HEK293 (cell line): ENCODE data around the gene C1orf167.

Experiments
- CTCF ChIA-PET: fragments of 350-600 bp; formaldehyde crosslinking; extraction: SDS; loops from one replicate; lab custom pipeline; 2021; ENCODE audit warnings: antibody characterized with exemption; lab: Yijun Ruan, JAX
- POLR2A ChIA-PET: fragments of 300-600 bp; formaldehyde crosslinking; extraction: SDS; loops from one replicate; lab custom pipeline; 2020; ENCODE audit warnings: antibody characterized with exemption, inconsistent platforms; lab: Yijun Ruan, JAX
- H3K27ac ChIP-seq: fragments of 200-500 bp; sonication (Bioruptor generic); 2 replicates; pipeline ENCODE4 v1.5.1; 2014; ENCODE audit warnings: low read depth, low read length, control low read depth, inconsistent platforms; ENCODE audit errors: extremely low read depth
- H3K36me3 ChIP-seq, 2 experiments: fragments of 200-500 bp in 1 of 2; sonication (Bioruptor generic) in 1 of 2; 1 replicate in 1 of 2; 2 replicates in 1 of 2; pipeline ENCODE4 v1.5.1; 2014 to 2017; ENCODE audit warnings: inconsistent platforms in 2 of 2, low read length in 2 of 2; ENCODE audit not compliant: control insufficient read depth in 2 of 2, insufficient read depth in 1 of 2
- H3K4me1 ChIP-seq: fragments of 200-500 bp; sonication (Bioruptor generic); 2 replicates; pipeline ENCODE4 v1.5.1; 2014; ENCODE audit warnings: mild to moderate bottlenecking, low read length, inconsistent platforms; ENCODE audit not compliant: control insufficient read depth, insufficient read depth
- H3K4me3 ChIP-seq: 2 replicates; pipeline ENCODE4 v1.5.1; 2011; ENCODE audit warnings: low read depth, mild to moderate bottlenecking, control low read depth, low read length, moderate library complexity
- H3K9me3 ChIP-seq: fragments of 200-500 bp; sonication (Bioruptor generic); 2 replicates; pipeline ENCODE4 v1.5.1; 2014; ENCODE audit warnings: low read depth, low read length, inconsistent platforms; ENCODE audit not compliant: control insufficient read depth, insufficient read depth
- YY1 ChIP-seq: fragments of 450-650 bp; formaldehyde crosslinking; IDR thresholded peaks from 2 replicates; pipeline ENCODE4 v1.5.1; 2018; ENCODE audit warnings: missing biosample characterization, missing genetic modification characterization
- ZFHX2 ChIP-seq: fragments of 450-650 bp; formaldehyde crosslinking; conservative IDR thresholded peaks from 2 replicates; pipeline ENCODE4 v1.5.1; 2016; ENCODE audit warnings: missing biosample characterization, missing genetic modification characterization
- ZNF223 ChIP-seq: fragments of 450-650 bp; formaldehyde crosslinking; IDR thresholded peaks from 2 replicates; pipeline ENCODE4 v1.5.1; 2016; ENCODE audit warnings: missing biosample characterization, missing genetic modification characterization
- ZNF350 ChIP-seq: fragments of 450-650 bp; formaldehyde crosslinking; IDR thresholded peaks from 2 replicates; pipeline ENCODE4 v1.5.0; 2017; ENCODE audit warnings: missing biosample characterization, mild to moderate bottlenecking, missing genetic modification characterization
- ZNF394 ChIP-seq: fragments of 450-650 bp; formaldehyde crosslinking; IDR thresholded peaks from 2 replicates; pipeline ENCODE4 v1.5.1; 2016; ENCODE audit warnings: missing biosample characterization, missing genetic modification characterization, mild to moderate bottlenecking, moderate library complexity, borderline replicate concordance
- ZNF423 ChIP-seq: fragments of 450-650 bp; formaldehyde crosslinking; IDR thresholded peaks from 2 replicates; pipeline ENCODE4 v1.5.1; 2016; ENCODE audit warnings: missing biosample characterization, missing genetic modification characterization
- ZNF510 ChIP-seq: fragments of 450-650 bp; formaldehyde crosslinking; IDR thresholded peaks from 2 replicates; pipeline ENCODE4 v1.5.1; 2018; ENCODE audit warnings: mild to moderate bottlenecking, missing genetic modification characterization, missing biosample characterization; ENCODE audit not compliant: insufficient replicate concordance
- ZNF544 ChIP-seq: fragments of 450-650 bp; formaldehyde crosslinking; IDR thresholded peaks from 2 replicates; pipeline ENCODE4 v1.5.0; 2017; ENCODE audit warnings: missing biosample characterization, missing genetic modification characterization
- ZNF549 ChIP-seq: fragments of 450-650 bp; IDR thresholded peaks from 2 replicates; pipeline ENCODE4 v1.5.1; 2018; ENCODE audit warnings: missing biosample characterization, missing genetic modification characterization, mild to moderate bottlenecking, inconsistent platforms, moderate library complexity
- ZNF585B ChIP-seq: fragments of 450-650 bp; formaldehyde crosslinking; IDR thresholded peaks from 2 replicates; pipeline ENCODE4 v1.5.1; 2016; ENCODE audit warnings: missing biosample characterization, missing genetic modification characterization
- ZNF626 ChIP-seq: fragments of 450-650 bp; sonication (Bioruptor Pico); formaldehyde crosslinking; IDR thresholded peaks from 2 replicates; pipeline ENCODE4 v1.5.1; 2018; ENCODE audit warnings: missing biosample characterization, missing genetic modification characterization, inconsistent platforms
- ZNF677 ChIP-seq: fragments of 450-650 bp; IDR thresholded peaks from 2 replicates; pipeline ENCODE4 v1.5.0; 2018; ENCODE audit warnings: missing biosample characterization, mild to moderate bottlenecking, missing genetic modification characterization, moderate library complexity
- ZNF747 ChIP-seq: fragments of 450-650 bp; formaldehyde crosslinking; IDR thresholded peaks from 2 replicates; pipeline ENCODE4 v1.5.1; 2016; ENCODE audit warnings: missing biosample characterization, missing genetic modification characterization
- ZNF785 ChIP-seq: fragments of 450-650 bp; formaldehyde crosslinking; IDR thresholded peaks from 2 replicates; pipeline ENCODE4 v1.5.1; 2016; ENCODE audit warnings: missing biosample characterization, missing genetic modification characterization
- TF ChIP-seq, protein P1 (sequence below): fragments of 450-650 bp; formaldehyde crosslinking; IDR thresholded peaks from 2 replicates; pipeline ENCODE4 v1.5.1; 2016; ENCODE audit warnings: missing biosample characterization, missing genetic modification characterization
- TF ChIP-seq, protein P2 (sequence below): fragments of 450-650 bp; formaldehyde crosslinking; IDR thresholded peaks from 2 replicates; pipeline ENCODE4 v1.5.1; 2016; ENCODE audit warnings: missing biosample characterization, missing genetic modification characterization, low read depth
- TF ChIP-seq, protein P3 (sequence below): fragments of 450-650 bp; formaldehyde crosslinking; IDR thresholded peaks from 2 replicates; pipeline ENCODE4 v1.5.1; 2016; ENCODE audit warnings: missing biosample characterization, missing genetic modification characterization
- TF ChIP-seq, protein P4 (sequence below): fragments of 450-650 bp; formaldehyde crosslinking; IDR thresholded peaks from 2 replicates; pipeline ENCODE4 v1.5.1; 2016; ENCODE audit warnings: missing biosample characterization, missing genetic modification characterization

Gene C1orf167

DNA sequence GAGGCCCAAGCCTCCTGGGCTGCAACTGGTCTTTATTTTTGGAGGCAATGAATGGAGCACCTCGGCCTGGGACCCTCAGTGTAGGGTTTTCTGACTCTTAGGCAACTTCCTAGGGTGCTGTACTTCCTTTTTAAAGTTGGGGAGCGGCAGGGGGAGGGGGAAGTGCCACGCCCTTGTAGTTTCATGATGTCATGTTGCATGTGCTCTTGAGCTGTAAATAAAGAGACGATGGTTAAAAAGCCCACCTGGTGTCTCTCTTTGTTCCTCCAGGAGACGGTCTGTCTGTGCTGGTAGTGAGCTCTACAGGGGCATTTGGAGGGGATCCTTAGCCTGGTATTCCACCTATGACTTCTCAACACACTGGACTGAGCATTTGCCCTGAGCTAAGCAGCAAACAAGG, 36.4 kb upstream of the C1orf167 start:
- H3K36me3 ChIP-seq: no peaks in the 10 kb centered on the region
- POLR2A ChIA-PET: no interaction called here
- no peaks in the 10 kb centered on the region for H3K4me1 ChIP-seq
- no peaks in the 10 kb centered on the region for H3K9me3 ChIP-seq
- no peak overlapping the region for H3K27ac ChIP-seq
- CTCF ChIA-PET: interaction anchor here (0.6 to 1.0 kb wide), 2 partner anchors 63 to 689 kb away, joined by 3 to 4 read pairs; no protein-coding TSS in a partner anchor
- no peak overlapping the region for H3K4me3 ChIP-seq
- TF ChIP-seq ZNF223 (no peak), ZNF423 (tag by site-specific recombination) (no peak), ZNF747 (tag by site-specific recombination) (no peak), ZNF549 (tag by site-specific recombination) (no peak), ZNF626 (tag by site-specific recombination) (no peak), ZNF677 (tag by site-specific recombination) (no peak), ZNF394 (tag by site-specific recombination) (no peak), ZFHX2 (tag by site-specific recombination) (no peak), ZNF350 (tag by site-specific recombination) (no peak), ZNF585B (tag by site-specific recombination) (no peak), ZNF544 (tag by site-specific recombination) (no peak), YY1 (tag by site-specific recombination) (no peak), ZNF785 (tag by site-specific recombination) (no peak), ZNF510 (tag by site-specific recombination) (no peak)
- TF ChIP-seq, protein P1, sequence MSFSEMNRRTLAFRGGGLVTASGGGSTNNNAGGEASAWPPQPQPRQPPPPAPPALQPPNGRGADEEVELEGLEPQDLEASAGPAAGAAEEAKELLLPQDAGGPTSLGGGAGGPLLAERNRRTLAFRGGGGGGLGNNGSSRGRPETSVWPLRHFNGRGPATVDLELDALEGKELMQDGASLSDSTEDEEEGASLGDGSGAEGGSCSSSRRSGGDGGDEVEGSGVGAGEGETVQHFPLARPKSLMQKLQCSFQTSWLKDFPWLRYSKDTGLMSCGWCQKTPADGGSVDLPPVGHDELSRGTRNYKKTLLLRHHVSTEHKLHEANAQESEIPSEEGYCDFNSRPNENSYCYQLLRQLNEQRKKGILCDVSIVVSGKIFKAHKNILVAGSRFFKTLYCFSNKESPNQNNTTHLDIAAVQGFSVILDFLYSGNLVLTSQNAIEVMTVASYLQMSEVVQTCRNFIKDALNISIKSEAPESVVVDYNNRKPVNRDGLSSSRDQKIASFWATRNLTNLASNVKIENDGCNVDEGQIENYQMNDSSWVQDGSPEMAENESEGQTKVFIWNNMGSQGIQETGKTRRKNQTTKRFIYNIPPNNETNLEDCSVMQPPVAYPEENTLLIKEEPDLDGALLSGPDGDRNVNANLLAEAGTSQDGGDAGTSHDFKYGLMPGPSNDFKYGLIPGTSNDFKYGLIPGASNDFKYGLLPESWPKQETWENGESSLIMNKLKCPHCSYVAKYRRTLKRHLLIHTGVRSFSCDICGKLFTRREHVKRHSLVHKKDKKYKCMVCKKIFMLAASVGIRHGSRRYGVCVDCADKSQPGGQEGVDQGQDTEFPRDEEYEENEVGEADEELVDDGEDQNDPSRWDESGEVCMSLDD (tag by site-specific recombination): no peak
- TF ChIP-seq, protein P2, sequence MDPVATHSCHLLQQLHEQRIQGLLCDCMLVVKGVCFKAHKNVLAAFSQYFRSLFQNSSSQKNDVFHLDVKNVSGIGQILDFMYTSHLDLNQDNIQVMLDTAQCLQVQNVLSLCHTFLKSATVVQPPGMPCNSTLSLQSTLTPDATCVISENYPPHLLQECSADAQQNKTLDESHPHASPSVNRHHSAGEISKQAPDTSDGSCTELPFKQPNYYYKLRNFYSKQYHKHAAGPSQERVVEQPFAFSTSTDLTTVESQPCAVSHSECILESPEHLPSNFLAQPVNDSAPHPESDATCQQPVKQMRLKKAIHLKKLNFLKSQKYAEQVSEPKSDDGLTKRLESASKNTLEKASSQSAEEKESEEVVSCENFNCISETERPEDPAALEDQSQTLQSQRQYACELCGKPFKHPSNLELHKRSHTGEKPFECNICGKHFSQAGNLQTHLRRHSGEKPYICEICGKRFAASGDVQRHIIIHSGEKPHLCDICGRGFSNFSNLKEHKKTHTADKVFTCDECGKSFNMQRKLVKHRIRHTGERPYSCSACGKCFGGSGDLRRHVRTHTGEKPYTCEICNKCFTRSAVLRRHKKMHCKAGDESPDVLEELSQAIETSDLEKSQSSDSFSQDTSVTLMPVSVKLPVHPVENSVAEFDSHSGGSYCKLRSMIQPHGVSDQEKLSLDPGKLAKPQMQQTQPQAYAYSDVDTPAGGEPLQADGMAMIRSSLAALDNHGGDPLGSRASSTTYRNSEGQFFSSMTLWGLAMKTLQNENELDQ (tag by site-specific recombination): no peak
- TF ChIP-seq, protein P3, sequence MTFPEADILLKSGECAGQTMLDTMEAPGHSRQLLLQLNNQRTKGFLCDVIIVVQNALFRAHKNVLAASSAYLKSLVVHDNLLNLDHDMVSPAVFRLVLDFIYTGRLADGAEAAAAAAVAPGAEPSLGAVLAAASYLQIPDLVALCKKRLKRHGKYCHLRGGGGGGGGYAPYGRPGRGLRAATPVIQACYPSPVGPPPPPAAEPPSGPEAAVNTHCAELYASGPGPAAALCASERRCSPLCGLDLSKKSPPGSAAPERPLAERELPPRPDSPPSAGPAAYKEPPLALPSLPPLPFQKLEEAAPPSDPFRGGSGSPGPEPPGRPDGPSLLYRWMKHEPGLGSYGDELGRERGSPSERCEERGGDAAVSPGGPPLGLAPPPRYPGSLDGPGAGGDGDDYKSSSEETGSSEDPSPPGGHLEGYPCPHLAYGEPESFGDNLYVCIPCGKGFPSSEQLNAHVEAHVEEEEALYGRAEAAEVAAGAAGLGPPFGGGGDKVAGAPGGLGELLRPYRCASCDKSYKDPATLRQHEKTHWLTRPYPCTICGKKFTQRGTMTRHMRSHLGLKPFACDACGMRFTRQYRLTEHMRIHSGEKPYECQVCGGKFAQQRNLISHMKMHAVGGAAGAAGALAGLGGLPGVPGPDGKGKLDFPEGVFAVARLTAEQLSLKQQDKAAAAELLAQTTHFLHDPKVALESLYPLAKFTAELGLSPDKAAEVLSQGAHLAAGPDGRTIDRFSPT (tag by site-specific recombination): no peak
- TF ChIP-seq, protein P4, sequence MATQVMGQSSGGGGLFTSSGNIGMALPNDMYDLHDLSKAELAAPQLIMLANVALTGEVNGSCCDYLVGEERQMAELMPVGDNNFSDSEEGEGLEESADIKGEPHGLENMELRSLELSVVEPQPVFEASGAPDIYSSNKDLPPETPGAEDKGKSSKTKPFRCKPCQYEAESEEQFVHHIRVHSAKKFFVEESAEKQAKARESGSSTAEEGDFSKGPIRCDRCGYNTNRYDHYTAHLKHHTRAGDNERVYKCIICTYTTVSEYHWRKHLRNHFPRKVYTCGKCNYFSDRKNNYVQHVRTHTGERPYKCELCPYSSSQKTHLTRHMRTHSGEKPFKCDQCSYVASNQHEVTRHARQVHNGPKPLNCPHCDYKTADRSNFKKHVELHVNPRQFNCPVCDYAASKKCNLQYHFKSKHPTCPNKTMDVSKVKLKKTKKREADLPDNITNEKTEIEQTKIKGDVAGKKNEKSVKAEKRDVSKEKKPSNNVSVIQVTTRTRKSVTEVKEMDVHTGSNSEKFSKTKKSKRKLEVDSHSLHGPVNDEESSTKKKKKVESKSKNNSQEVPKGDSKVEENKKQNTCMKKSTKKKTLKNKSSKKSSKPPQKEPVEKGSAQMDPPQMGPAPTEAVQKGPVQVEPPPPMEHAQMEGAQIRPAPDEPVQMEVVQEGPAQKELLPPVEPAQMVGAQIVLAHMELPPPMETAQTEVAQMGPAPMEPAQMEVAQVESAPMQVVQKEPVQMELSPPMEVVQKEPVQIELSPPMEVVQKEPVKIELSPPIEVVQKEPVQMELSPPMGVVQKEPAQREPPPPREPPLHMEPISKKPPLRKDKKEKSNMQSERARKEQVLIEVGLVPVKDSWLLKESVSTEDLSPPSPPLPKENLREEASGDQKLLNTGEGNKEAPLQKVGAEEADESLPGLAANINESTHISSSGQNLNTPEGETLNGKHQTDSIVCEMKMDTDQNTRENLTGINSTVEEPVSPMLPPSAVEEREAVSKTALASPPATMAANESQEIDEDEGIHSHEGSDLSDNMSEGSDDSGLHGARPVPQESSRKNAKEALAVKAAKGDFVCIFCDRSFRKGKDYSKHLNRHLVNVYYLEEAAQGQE (tag by site-specific recombination): no peak
- TF ChIP-seq, all 188 proteins: peak for 0
